Activated CD8-positive, alpha-beta memory T cell treated with anti-CD3 and anti-CD28 coated beads, Interleukin-2, amount 50 U/mL, for 48 hours (primary cell): Measurements from ENCODE around the gene CTNNA2.

Source experiments
- DNase-seq: peaks from one replicate; pipeline ENCODE4 v3.0.0-alpha.2; 2020

CTNNA2 gene

DNA sequence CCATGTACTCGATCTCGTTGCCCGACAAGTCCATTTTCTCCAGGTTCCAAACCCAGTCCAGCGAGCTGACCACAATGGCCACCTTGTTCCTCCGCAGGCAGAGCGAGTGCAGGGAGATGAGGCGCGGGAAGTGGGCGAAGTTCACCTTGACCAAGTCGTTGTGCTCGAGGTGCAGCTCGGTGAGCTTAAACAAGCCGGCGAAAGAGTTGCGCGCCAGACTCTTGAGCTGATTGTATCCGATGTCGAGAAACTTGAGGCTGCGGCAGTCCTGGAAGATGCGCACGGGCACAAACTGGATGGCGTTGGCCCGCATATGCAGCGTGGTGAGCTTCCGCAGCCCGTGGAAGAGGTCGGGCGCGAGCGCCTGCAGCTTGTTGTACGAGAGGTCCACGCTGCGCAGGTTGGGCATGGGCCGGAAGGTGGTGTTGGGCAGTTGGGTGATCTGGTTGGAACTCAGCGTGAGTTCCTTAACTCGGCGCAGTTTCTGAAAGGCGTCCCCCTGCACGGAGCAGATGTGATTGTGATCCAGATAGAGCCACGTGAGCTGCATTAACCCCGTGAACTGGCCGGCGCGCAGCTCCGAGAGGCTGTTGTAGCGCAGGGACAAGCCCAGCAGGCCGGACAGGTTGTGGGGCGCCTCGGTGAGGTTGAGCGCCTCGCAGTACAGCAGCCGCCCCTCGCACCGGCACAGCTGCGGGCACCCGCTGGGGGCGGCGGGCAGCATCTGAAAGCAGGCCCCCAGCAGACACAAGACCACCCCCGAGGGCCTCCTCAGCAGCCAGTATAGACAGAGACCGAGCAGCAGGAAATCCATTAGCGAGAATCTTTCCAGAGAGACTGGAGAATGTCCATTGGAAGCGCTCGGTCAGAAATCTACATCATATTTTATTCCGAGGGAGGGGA is 790.4 kb downstream of the CTNNA2 start:
- no peak for DNase-seq

GRCh38 chr2:80303909-80304837 is 791.3 kb downstream of the CTNNA2 start, which contains the start of gene LRRTM1:
Gene LRRTM1 (minus strand): TSS chr2:80304752. CDS start chr2:80303819, 933 bp downstream.
- no peak for DNase-seq

DNA sequence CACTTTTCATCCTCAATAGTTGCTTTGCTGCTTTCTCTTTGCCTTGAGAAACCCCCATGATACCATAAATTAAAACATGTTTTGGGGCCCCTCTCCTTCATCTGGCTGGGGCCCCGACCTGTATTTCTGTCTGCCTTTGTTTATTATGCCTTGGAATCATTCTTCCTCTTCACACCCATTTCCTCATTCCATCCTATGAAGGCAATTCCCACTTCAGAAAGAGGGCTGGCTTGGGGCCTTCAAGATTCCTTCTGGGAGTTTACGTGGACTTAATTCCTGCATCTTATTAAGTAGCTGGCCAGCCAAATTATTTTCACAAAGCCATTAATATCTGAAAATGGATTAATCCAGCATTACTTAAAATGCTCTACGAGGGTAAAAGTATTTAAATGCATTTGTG is 798.5 kb downstream of the CTNNA2 start:
- DNase-seq = no peak

DNA sequence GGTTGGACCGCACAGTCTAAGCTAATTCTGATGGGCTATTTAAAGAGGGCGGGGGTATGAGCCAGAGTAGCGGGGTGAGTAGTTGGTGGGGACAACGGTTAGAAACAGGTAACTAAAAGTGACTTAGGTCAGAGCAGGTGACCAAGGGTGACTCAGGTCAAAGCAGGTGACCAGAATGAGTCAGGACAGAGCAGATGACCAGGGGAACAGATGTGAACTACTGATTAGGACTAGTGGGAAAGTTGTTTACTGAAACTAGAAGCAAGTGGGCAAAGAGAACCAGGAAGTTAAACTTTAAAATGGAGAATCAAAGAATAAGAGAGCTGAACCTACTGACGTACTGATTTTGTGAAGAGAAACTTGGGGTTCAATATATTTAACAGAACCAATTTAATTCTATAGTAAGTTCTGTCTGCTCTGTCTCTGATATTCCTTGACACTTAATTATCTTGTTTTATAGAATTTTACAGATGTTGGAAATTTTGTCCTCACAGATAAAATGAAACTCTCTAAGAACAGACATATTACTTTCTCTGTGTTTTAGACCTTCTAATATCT is 799.5 kb downstream of the CTNNA2 start:
- DNase-seq = no peak

DNA sequence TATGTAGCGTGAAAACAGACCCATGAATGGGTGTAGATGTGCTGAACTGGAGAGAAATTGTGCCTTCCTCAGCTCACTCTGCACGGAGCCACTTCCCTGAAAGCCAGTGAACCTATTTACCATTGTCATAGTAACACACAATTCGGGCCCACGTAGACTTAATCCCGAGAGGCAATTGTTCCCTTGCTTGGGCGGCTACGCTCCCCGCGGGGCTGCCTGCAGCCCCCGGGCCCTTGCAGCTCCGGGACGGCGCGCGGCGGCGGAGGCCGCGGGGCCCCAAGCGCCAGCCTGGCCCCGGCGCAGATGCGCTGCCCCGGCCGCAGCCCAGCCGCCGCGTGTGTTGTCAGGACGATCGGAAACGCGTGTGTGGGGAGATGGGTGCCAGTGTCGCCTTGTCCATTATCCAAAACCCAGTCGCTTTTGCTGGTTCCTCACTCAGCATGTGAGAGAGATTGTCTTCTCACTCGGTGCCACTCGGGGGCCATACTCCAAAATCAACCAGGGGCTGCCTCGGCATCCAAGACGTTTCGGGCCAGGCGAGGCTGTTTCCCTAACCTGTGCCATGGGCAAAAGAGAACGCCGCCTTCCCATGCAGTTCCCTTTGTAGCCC is 809.6 kb downstream of the CTNNA2 start:
- no peak for DNase-seq

GRCh38 chr2:80322958-80323357 is 810.1 kb downstream of the CTNNA2 start:
- DNase-seq = no peak

DNA sequence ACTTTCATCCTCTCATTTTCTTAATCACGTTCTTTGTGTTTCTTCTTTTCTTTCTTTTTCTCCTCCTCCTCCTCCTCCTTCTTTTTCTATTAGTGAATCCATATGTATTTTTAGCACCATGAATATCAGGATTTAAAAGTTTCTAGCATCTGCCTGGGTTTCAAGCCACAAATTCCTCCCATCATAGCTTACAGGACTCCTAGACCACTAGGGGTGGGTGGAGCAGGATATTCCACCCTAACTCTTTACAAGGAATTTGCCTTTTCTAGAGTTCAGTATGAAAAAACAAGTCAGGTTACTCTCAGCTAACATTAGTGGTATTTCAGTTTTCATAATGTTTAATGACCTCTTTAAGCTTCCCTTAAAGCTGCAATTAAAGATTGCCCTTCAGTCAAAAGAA is 810.8 kb downstream of the CTNNA2 start:
- DNase-seq = no peak

DNA sequence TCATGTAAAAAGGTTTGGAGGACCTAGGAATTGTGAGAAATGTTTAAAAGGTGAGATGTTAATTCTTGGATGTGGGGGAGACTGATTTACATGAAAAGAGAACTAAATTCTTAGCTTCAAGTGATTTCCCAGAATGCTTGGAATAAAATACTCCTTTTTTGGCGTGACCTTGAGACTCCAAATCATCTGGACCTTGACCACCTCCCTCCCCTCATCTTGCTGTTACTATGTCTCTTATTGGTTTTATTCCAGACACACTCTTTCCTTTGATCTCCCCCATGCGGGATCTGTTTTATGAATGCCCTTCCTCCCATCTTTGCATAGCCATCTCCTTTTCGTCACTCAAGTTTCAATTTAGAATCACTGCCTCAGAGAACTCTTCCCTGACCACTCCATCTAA is 811.7 kb downstream of the CTNNA2 start:
- no peak for DNase-seq

DNA sequence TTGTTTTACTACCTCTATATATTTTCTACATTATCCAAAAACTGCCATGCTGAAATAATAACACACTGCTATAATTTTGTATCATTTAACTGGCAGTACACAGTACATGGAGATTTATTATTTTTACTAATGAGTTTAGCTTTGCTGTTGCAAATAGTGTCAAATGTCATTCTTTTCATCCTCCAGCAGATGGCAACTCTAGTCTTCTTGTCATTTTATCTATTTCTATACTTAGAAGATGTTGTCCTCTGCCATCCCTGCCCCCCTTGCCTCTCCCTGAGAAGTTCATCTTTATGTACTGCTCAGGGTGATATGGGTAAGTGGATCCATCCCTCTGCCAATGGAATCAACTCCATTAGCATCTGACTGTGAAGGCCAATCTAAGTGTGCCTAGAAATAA is 813.4 kb downstream of the CTNNA2 start:
- DNase-seq = no peak

DNA sequence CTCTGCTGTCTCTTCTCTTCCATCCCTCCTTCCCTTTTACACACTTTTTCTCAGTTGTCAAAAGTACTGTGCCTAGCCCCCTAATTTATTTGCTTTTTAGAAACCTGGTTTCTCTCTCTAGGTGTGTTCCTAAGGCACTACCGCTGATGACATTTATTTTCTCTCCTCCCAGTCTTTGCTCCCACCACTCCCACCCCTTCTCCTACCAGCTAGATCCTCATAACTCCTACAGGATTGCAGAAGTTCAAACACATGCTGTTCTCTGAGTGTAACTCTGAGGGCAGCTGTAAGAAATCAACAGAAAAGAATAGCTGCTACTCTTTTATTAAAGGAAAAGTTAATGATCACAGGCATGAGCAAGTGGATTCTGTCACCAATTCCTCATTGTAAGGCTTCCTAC is 814.0 kb downstream of the CTNNA2 start:
- no peak for DNase-seq

DNA sequence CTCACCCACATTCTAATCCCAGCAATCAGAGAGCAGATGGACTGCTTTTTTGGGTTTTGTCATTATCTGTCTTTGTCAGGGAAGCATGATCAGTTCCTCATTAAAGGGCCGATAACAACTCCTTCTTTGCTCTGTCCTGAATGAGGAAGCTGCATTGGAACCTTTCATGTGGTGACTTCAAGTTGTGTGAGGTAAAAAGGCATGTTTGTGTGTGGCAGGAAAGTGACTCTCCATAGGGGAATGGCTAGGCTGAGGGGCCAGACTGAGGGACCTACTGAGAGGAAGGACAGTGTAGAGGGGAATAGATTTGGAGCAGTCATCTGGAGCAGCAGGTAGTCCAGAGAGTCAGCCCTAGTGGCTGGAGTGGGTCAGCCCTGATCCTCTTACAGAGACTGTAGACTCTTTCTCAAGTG is 815.3 kb downstream of the CTNNA2 start:
- DNase-seq = no peak

GRCh38 chr2:80329491-80329890 is 816.6 kb downstream of the CTNNA2 start:
- no peak for DNase-seq

- no peak for DNase-seq
Measured at GRCh38 chr2:80330527-80331450, 817.9 kb downstream of the CTNNA2 start.

- DNase-seq = no peak
Measured at GRCh38 chr2:80333886-80334285, 821.0 kb downstream of the CTNNA2 start.

DNA sequence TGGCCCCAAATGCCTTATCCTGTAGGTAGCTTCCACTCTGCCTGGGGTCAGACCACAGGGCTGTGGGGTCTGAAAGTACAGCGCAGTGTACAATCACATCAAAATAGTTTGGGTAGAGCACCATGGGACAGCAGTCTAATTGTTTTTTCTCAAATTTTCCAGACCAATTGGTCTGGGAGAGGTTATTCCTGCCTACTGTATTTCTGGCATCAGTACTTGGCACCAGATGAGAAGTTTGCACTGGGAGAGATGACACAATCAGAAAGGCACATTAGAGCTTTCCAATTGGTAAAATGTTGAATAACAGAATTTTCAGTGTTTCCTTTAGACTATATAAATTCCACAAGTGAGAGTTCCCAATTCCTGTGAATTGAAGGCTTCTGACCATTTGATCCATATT is 822.6 kb downstream of the CTNNA2 start:
- DNase-seq = no peak

DNA sequence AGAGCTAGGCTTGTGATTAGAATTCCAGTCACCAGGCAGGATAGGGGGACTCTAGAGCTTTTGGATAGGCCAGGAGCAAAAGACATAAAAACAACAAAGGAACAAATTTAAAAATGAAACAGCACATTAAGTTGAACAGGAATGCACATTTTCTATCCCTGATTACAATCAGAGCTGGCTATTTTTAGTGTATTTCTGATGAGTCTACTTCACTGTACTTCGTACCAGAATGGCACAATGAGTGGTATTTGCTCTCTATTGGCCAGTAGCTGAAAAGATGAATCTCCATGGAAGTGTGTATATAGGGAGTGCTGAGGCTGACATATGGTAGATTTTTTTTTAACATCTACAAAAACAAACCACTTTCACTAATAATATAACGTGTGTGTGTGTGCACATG is 825.9 kb downstream of the CTNNA2 start:
- no peak for DNase-seq

DNA sequence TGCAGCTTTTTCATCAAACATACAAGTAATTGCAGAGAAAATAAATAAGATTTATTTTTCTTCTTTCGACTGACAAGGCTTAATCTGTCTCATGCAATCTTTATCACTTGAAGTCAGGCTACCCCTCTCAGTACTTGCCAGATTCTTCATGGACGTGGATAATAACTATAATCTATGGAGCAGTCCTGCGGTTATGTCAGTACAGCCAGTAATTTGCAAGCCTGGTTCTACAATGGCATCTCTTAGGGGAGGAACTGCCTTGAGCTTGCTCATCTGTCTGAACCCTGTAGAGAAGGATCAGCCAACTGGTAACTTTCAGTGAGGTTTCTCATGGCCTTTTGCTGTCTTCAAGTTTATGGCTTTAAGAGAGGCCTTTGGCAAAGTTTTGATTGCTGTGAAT is 827.2 kb downstream of the CTNNA2 start:
- no peak for DNase-seq

DNA sequence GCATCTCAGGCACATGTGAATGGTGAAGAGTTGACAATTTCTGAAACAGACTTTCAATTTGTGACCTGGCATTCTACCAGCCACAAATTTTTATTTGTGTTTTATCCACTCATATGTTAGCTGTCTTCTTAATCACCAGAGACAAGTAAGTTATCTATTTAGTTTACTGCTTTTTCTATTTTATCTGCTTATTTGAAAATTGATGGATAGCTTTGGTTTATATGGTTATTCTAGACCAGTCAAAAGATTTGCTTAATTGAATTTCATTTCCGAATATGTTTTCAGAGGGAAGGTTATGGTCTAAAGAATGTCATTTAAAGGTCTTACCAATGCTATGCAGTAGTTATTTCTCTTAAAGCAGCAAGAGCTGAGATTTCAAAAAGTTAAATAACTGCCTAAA is 835.2 kb downstream of the CTNNA2 start:
- no peak for DNase-seq

GRCh38 chr2:80348953-80349352 is 836.1 kb downstream of the CTNNA2 start:
- no peak for DNase-seq

GRCh38 chr2:80351231-80351630 is 838.4 kb downstream of the CTNNA2 start:
- DNase-seq = no peak

- no peak for DNase-seq
Measured at GRCh38 chr2:80354858-80355257, 842.0 kb downstream of the CTNNA2 start.

DNA sequence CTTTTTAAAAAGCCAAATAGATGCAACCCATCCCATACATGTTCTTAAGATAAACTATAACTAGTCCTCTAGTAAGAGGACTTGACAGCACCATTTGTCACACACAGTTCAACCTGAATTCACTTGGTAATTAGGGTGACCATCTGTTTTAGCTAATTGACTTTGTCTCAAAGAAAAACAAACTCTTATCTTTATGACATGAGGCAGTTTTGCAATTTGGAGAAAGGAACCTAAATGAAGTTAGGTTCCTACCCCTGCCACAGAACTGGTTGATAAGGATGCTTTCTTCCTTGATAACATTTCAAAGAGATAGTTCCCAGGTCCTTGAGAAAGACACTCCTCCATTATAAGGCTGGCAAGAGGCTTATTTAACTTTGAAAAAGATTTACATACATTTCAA is 849.1 kb downstream of the CTNNA2 start:
- no peak for DNase-seq
